ENCODE data around the gene SGCD. TPM values are rescaled to one million over a fixed set of nuclear protein-coding genes. Genes with fewer than 3 reads are reported as not detected.
"Not testable (repeated sequence)": the region's sequence is repeated elsewhere in the genome, so short reads cannot be mapped to it uniquely, and the experiment has no call there.

The SGCD gene
- total RNA-seq, 4 donors from 2014 or later: 1.1 to 8.2 (median 4.4) TPM

DNA sequence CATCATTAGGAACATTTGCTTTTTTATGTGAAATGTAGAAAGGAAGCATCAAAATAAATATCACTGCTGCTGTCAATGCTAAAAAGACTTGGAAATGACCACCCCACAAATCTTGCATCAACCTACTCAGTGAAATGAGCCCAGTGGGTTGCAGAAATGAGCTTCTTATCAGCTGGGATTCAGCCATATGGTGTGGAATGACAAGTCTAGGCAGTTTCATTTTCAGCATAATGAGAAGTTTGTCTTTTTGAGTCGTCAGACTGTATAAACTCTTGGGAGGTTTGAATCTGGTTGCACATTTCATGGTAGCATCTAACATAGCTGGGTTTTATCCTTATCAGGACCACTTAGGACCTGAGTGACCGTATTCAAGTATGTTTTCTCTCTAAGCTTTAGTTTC lies 272.0 kb downstream of the SGCD start:
- TF ChIP-seq, protein P1, sequence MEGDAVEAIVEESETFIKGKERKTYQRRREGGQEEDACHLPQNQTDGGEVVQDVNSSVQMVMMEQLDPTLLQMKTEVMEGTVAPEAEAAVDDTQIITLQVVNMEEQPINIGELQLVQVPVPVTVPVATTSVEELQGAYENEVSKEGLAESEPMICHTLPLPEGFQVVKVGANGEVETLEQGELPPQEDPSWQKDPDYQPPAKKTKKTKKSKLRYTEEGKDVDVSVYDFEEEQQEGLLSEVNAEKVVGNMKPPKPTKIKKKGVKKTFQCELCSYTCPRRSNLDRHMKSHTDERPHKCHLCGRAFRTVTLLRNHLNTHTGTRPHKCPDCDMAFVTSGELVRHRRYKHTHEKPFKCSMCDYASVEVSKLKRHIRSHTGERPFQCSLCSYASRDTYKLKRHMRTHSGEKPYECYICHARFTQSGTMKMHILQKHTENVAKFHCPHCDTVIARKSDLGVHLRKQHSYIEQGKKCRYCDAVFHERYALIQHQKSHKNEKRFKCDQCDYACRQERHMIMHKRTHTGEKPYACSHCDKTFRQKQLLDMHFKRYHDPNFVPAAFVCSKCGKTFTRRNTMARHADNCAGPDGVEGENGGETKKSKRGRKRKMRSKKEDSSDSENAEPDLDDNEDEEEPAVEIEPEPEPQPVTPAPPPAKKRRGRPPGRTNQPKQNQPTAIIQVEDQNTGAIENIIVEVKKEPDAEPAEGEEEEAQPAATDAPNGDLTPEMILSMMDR (IDR thresholded peaks at IDR 0.05): no peak
- ATAC-seq (ENCODE audit: low FRiP score) (no peak), DNase-seq (ENCODE audit: low spot score) (no peak)

DNA sequence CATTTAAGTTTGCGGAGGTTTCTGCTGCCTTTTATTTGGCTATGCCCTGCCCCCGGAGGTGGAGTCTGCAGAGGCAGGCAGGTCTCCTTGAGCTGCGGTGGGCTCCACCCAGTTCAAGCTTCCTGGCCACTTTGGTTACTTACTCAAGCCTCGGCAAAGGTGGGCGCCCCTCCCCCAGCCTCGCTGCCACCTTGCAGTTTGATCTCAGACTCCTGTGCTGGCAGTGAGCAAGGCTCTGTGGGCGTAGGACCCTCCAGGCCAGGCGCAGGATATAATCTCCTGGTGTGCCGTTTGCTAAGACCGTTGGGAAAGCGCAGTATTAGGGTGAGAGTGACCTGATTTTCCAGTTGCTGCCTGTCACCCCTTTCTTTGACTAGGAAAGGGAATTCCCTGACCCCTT lies 283.6 kb downstream of the SGCD start:
- not testable (repeated sequence) for ATAC-seq (ENCODE audit: low FRiP score); DNase-seq (ENCODE audit: low spot score)

DNA sequence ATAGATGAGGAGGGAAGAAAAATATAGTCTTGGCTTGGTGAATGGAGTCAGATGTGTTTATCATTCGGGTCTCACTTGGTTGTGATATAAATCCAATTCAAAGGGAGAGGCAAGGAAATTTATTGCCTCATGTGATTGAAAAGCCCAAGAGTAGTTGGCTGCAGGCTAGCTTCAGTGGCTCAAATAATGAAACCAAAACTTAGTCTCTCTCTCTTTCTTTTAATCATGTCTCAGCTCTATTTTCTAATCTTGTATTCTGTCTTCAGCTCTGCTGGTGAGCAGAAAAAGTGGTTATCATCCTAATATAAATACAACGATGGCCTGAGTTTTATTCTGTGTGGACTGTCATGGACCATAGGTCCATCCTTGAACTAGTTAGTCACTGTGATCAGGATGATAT lies 288.9 kb downstream of the SGCD start:
- DNase-seq (ENCODE audit: low spot score): no peak
- TF ChIP-seq, protein P1 (IDR thresholded peaks at IDR 0.05): no peak
- ATAC-seq (ENCODE audit: low FRiP score): no peak

DNA sequence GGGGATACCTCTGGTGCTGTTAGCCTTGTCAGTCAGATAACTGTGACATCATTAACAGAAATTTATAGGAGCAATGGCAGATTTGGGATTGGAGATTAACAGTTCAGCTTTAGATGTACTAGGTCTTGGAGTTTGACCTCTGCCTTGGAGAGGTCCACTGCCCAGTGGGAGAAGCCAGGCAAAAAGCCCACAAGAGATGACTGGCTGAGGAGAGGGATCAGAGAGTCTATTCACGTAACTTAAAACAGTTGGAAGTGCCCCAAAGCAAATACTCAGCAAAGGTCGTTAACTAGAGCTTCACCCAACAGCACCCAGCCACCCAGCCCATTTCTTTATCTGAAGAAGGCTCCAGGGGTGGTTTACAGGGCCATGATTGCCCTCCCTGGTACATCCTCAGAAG lies 290.5 kb downstream of the SGCD start:
- ATAC-seq (ENCODE audit: low FRiP score) (no peak), DNase-seq (ENCODE audit: low spot score) (no peak)
- TF ChIP-seq, protein P1 (IDR thresholded peaks at IDR 0.05): no peak

DNA sequence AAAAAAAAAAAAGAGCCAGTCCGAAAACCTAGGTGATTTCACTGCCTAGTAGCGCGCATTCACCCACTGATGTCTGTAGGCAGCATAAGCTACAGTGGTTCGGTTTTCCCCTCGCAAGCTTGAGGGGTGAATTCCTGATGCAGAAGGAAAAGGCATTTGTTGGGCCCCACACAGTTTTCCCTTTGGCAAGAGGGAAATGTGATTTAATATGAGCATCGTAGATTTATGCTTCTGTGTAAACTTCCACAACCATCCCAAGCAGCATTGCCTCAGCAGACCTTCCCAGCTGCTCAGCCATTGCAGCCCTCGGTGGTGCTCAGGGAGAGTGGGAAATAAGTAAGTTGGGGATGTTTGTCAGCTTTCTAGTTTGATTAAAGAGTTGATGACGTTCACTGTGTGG lies 291.6 kb downstream of the SGCD start:
- TF ChIP-seq, protein P1 (IDR thresholded peaks at IDR 0.05): no peak
- DNase-seq (ENCODE audit: low spot score) (no peak), ATAC-seq (ENCODE audit: low FRiP score) (no peak)

DNA sequence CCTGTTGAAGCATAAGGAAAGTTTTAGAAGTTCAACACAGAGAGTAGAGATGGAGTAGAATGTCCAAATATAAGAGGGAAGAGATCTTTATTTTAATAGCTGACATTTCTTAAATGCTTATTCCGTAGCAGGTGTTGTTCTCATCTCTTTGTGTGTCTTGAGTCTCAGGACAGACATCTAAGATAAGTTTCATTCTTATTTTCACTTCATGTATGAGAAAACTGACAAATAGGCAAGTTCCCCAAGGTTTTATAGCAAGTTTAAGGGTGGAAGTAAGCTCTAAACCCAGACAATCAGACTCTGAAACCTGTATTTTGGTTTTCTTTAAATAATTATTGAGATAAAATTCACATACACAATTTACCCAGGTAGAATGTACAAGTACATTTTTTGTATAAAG lies 294.8 kb downstream of the SGCD start:
- TF ChIP-seq, protein P1 (IDR thresholded peaks at IDR 0.05): no peak
- no peak for DNase-seq (ENCODE audit: low spot score)
- no peak for ATAC-seq (ENCODE audit: low FRiP score)

DNA sequence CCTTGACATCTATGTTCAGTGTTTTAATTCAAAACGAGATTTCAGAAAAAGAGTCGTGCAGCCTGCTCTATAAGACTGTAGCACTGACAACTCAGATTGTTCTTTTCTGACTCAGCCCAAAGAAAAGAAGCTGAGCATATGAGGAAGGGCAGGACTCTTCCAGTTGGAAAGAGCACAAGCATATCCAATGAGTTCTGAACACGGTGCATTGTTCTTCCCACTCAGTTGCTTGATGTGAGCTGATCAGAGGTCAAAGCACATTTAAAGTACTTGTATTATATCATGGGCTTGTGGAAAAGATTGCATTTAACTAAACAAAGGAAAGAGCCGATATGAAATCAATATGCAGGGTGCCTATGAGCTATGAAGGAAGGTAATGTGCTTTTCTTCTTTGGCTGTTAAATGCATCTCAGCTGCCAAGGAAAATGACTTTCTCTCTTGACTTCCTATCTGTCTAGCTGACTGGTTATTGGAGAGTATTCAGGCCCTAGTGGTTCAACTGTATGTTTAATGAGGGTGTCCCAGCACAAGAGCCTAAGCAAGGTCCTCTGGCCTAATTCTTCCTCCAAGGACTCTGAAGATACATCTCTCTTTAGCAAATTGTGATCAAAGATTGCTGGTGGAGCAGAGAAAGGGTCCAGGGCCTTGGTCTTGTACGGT lies 296.5 kb downstream of the SGCD start:
- no peak for ATAC-seq (ENCODE audit: low FRiP score)
- no peak for DNase-seq (ENCODE audit: low spot score)
- TF ChIP-seq, protein P1 (IDR thresholded peaks at IDR 0.05): no peak
